ENCODE data around the gene MEP1A. TPM values are rescaled to one million over a fixed set of nuclear protein-coding genes. Genes with fewer than 3 reads are reported as not detected.

MEP1A gene
- total and polyA plus RNA-seq, 9 donors = 0.04 to 24.9 (median 0.16) TPM; not detected in 3

GRCh38 chr6:46792635-46793034, 554 bp upstream of the MEP1A start:
- Histone ChIP-seq H3K4me3 (ENCODE audit: low read length) (no peak overlapping the region), H3K4me1 (ENCODE audit: control insufficient read depth, insufficient read depth, low read length) (no peaks in the 10 kb centered on the region), H3K27me3 (ENCODE audit: control insufficient read depth, insufficient read depth, low read length) (no peaks in the 10 kb centered on the region), H3K27ac (ENCODE audit: low read length) (no peak overlapping the region), H3K9me3 (replicated peaks; ENCODE audit: control insufficient read depth, low read depth, low read length) (no peaks in the 10 kb centered on the region), H3K36me3 (ENCODE audit: control insufficient read depth, insufficient read depth, low read length) (no peaks in the 10 kb centered on the region)
- DNase-seq = no peak
- WGBS (ENCODE audit: insufficient coverage) = no CpG with 5 or more reads among the region's 1 CpG

- Histone ChIP-seq H3K9me3 (replicated peaks; ENCODE audit: control insufficient read depth, low read depth, low read length) (no peaks in the 10 kb centered on the region), H3K4me1 (ENCODE audit: control insufficient read depth, insufficient read depth, low read length) (no peaks in the 10 kb centered on the region)
- WGBS (ENCODE audit: insufficient coverage) = no CpG with 5 or more reads among the region's 3 CpGs
Observed at GRCh38 chr6:46794068-46794467, 879 bp downstream of the MEP1A start.

DNA sequence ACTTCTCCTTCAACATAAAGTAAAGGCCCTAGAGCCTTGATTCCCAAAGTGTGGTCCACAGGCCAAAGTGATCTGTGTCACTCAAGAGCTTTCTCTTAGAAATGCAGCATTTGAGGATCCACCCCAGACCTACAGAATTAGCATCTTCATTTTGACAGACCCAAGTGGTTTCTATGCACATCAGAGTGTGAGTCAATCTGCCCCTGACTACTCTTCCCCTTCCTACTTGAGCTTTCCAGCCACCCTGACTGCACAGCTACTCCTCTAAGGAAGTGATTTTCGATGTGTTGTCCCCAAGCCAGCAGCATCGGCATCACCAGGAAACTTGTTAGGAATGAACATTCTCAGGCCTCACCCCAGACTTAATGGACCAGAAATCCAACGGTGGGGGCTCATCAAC, 2.6 kb downstream of the MEP1A start:
- no peaks in the 10 kb centered on the region for H3K27me3 ChIP-seq (ENCODE audit: control insufficient read depth, insufficient read depth, low read length)
- WGBS (ENCODE audit: insufficient coverage) = 77% methylated on average over 3 of the region's 3 CpGs
- no peaks in the 10 kb centered on the region for H3K4me1 ChIP-seq (ENCODE audit: control insufficient read depth, insufficient read depth, low read length)
- H3K4me3 ChIP-seq (ENCODE audit: low read length) = no peak overlapping the region
- H3K27ac ChIP-seq (ENCODE audit: low read length) = no peak overlapping the region
- no peaks in the 10 kb centered on the region for H3K36me3 ChIP-seq (ENCODE audit: control insufficient read depth, insufficient read depth, low read length)
- no peak for DNase-seq
- no peaks in the 10 kb centered on the region for H3K9me3 ChIP-seq (replicated peaks; ENCODE audit: control insufficient read depth, low read depth, low read length)

More at GRCh38 chr6:46794068-46794467, 879 bp downstream of the MEP1A start:
- Histone ChIP-seq H3K4me3 (ENCODE audit: low read length) (no peak overlapping the region), H3K27ac (ENCODE audit: low read length) (no peak overlapping the region), H3K27me3 (ENCODE audit: control insufficient read depth, insufficient read depth, low read length) (no peaks in the 10 kb centered on the region), H3K36me3 (ENCODE audit: control insufficient read depth, insufficient read depth, low read length) (no peaks in the 10 kb centered on the region)
- DNase-seq = no peak

- Histone ChIP-seq H3K27ac (ENCODE audit: low read length) (no peak overlapping the region), H3K36me3 (ENCODE audit: control insufficient read depth, insufficient read depth, low read length) (no peaks in the 10 kb centered on the region), H3K27me3 (ENCODE audit: control insufficient read depth, insufficient read depth, low read length) (no peaks in the 10 kb centered on the region), H3K9me3 (replicated peaks; ENCODE audit: control insufficient read depth, low read depth, low read length) (no peaks in the 10 kb centered on the region), H3K4me1 (ENCODE audit: control insufficient read depth, insufficient read depth, low read length) (no peaks in the 10 kb centered on the region), H3K4me3 (ENCODE audit: low read length) (no peak overlapping the region)
- WGBS (ENCODE audit: insufficient coverage) = 33% methylated on average over 3 of the region's 5 CpGs
- DNase-seq = no peak
Observed at GRCh38 chr6:46796848-46797580, 3.8 kb downstream of the MEP1A start.

- no peaks in the 10 kb centered on the region for H3K4me1 ChIP-seq (ENCODE audit: control insufficient read depth, insufficient read depth, low read length)
- no CpG with 5 or more reads among the region's 1 CpG for WGBS (ENCODE audit: insufficient coverage)
- H3K27ac ChIP-seq (ENCODE audit: low read length) = no peak overlapping the region
- H3K4me3 ChIP-seq (ENCODE audit: low read length) = no peak overlapping the region
- H3K36me3 ChIP-seq (ENCODE audit: control insufficient read depth, insufficient read depth, low read length) = no peaks in the 10 kb centered on the region
- H3K27me3 ChIP-seq (ENCODE audit: control insufficient read depth, insufficient read depth, low read length) = no peaks in the 10 kb centered on the region
- H3K9me3 ChIP-seq (replicated peaks; ENCODE audit: control insufficient read depth, low read depth, low read length) = no peaks in the 10 kb centered on the region
- no peak for DNase-seq
Observed at GRCh38 chr6:46799657-46800056, 6.5 kb downstream of the MEP1A start.

GRCh38 chr6:46808806-46809205, 15.6 kb downstream of the MEP1A start:
- H3K27me3 ChIP-seq (ENCODE audit: control insufficient read depth, insufficient read depth, low read length) = no peaks in the 10 kb centered on the region
- no peaks in the 10 kb centered on the region for H3K36me3 ChIP-seq (ENCODE audit: control insufficient read depth, insufficient read depth, low read length)
- no peak for DNase-seq
- H3K9me3 ChIP-seq (replicated peaks; ENCODE audit: control insufficient read depth, low read depth, low read length) = no peaks in the 10 kb centered on the region
- H3K27ac ChIP-seq (ENCODE audit: low read length) = no peak overlapping the region
- H3K4me3 ChIP-seq (ENCODE audit: low read length) = no peak overlapping the region
- no CpG with 5 or more reads among the region's 1 CpG for WGBS (ENCODE audit: insufficient coverage)
- H3K4me1 ChIP-seq (ENCODE audit: control insufficient read depth, insufficient read depth, low read length) = no peaks in the 10 kb centered on the region

DNA sequence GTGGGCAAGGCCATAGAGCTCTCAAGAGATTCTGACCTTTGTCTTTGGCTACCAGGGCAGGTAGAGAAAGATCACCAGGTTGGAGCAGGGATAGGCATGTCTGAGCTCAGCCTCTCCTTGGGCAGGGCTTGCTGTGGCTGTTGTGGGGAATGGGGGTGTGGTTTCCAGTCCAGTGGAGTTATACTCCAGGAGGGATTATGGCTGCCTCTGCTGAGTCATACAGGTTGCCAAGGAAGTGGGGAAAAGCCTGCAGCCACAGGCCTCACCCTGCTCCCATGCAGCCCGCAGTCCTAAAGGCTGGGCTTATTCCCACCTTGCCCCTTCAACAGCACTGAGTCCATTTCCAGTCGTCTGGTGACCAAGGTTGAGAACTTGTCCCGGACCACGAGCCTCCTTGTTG, 21.9 kb downstream of the MEP1A start:
- no peak for DNase-seq
- no peaks in the 10 kb centered on the region for H3K4me1 ChIP-seq (ENCODE audit: control insufficient read depth, insufficient read depth, low read length)
- H3K4me3 ChIP-seq (ENCODE audit: low read length) = no peak overlapping the region
- no peak overlapping the region for H3K27ac ChIP-seq (ENCODE audit: low read length)
- H3K27me3 ChIP-seq (ENCODE audit: control insufficient read depth, insufficient read depth, low read length) = no peaks in the 10 kb centered on the region
- WGBS (ENCODE audit: insufficient coverage) = 67% methylated on average over 4 of the region's 4 CpGs
- no peaks in the 10 kb centered on the region for H3K36me3 ChIP-seq (ENCODE audit: control insufficient read depth, insufficient read depth, low read length)
- no peaks in the 10 kb centered on the region for H3K9me3 ChIP-seq (replicated peaks; ENCODE audit: control insufficient read depth, low read depth, low read length)

DNA sequence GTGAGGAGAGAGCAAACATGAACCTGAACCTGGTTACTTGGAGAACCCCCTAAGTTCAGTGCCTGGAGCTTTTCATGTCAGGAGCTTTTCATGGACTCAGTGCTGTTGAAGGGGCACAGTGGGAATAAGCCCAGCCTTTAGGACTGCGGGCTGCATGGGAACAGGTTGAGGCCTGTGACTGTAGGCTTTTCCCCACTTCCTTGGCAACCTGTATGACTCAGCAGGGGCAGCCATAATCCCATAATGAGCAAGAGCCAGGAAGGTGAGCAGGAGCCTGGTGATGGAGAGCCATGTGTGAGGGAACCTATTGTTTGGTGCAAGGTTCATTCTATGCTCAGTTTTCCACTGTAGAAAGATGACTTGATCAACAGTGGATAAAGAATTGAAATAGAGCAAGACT, 23.4 kb downstream of the MEP1A start:
- H3K36me3 ChIP-seq (ENCODE audit: control insufficient read depth, insufficient read depth, low read length) = no peaks in the 10 kb centered on the region
- H3K27ac ChIP-seq (ENCODE audit: low read length) = no peak overlapping the region
- H3K9me3 ChIP-seq (replicated peaks; ENCODE audit: control insufficient read depth, low read depth, low read length) = no peaks in the 10 kb centered on the region
- H3K4me1 ChIP-seq (ENCODE audit: control insufficient read depth, insufficient read depth, low read length) = no peaks in the 10 kb centered on the region
- WGBS (ENCODE audit: insufficient coverage) = 100% methylated on average over 1 of the region's 1 CpG
- no peak for DNase-seq
- H3K4me3 ChIP-seq (ENCODE audit: low read length) = no peak overlapping the region
- no peaks in the 10 kb centered on the region for H3K27me3 ChIP-seq (ENCODE audit: control insufficient read depth, insufficient read depth, low read length)

GRCh38 chr6:46819561-46819960, 26.4 kb downstream of the MEP1A start:
- H3K27ac ChIP-seq (ENCODE audit: low read length) = no peak overlapping the region
- H3K27me3 ChIP-seq (ENCODE audit: control insufficient read depth, insufficient read depth, low read length) = no peaks in the 10 kb centered on the region
- DNase-seq = no peak
- no peaks in the 10 kb centered on the region for H3K4me1 ChIP-seq (ENCODE audit: control insufficient read depth, insufficient read depth, low read length)
- H3K4me3 ChIP-seq (ENCODE audit: low read length) = no peak overlapping the region
- H3K9me3 ChIP-seq (replicated peaks; ENCODE audit: control insufficient read depth, low read depth, low read length) = no peaks in the 10 kb centered on the region
- 72% methylated on average over 5 of the region's 7 CpGs for WGBS (ENCODE audit: insufficient coverage)
- no peaks in the 10 kb centered on the region for H3K36me3 ChIP-seq (ENCODE audit: control insufficient read depth, insufficient read depth, low read length)

GRCh38 chr6:46821458-46821881, 28.3 kb downstream of the MEP1A start:
- Histone ChIP-seq H3K4me1 (ENCODE audit: control insufficient read depth, insufficient read depth, low read length) (no peaks in the 10 kb centered on the region), H3K27ac (ENCODE audit: low read length) (no peak overlapping the region), H3K36me3 (ENCODE audit: control insufficient read depth, insufficient read depth, low read length) (no peaks in the 10 kb centered on the region), H3K27me3 (ENCODE audit: control insufficient read depth, insufficient read depth, low read length) (no peaks in the 10 kb centered on the region), H3K9me3 (replicated peaks; ENCODE audit: control insufficient read depth, low read depth, low read length) (no peaks in the 10 kb centered on the region), H3K4me3 (ENCODE audit: low read length) (no peak overlapping the region)
- no CpG with 5 or more reads among the region's 4 CpGs for WGBS (ENCODE audit: insufficient coverage)
- DNase-seq = no peak

- WGBS (ENCODE audit: insufficient coverage) = 50% methylated on average over 1 of the region's 2 CpGs
- DNase-seq = no peak
Observed at GRCh38 chr6:46828939-46829338, 35.8 kb downstream of the MEP1A start.

More at GRCh38 chr6:46828939-46829338, 35.8 kb downstream of the MEP1A start:
- Histone ChIP-seq H3K36me3 (ENCODE audit: control insufficient read depth, insufficient read depth, low read length) (no peaks in the 10 kb centered on the region), H3K27ac (ENCODE audit: low read length) (no peak overlapping the region), H3K4me3 (ENCODE audit: low read length) (no peak overlapping the region), H3K4me1 (ENCODE audit: control insufficient read depth, insufficient read depth, low read length) (no peaks in the 10 kb centered on the region), H3K27me3 (ENCODE audit: control insufficient read depth, insufficient read depth, low read length) (no peaks in the 10 kb centered on the region), H3K9me3 (replicated peaks; ENCODE audit: control insufficient read depth, low read depth, low read length) (no peaks in the 10 kb centered on the region)
